ENCODE measurements around the gene MRPL22. TPM values are rescaled to one million over a fixed set of nuclear protein-coding genes. Genes with fewer than 3 reads are reported as not detected.

Gene MRPL22
- polyA plus RNA-seq = 193 and 209 TPM in 2 replicates

DNA sequence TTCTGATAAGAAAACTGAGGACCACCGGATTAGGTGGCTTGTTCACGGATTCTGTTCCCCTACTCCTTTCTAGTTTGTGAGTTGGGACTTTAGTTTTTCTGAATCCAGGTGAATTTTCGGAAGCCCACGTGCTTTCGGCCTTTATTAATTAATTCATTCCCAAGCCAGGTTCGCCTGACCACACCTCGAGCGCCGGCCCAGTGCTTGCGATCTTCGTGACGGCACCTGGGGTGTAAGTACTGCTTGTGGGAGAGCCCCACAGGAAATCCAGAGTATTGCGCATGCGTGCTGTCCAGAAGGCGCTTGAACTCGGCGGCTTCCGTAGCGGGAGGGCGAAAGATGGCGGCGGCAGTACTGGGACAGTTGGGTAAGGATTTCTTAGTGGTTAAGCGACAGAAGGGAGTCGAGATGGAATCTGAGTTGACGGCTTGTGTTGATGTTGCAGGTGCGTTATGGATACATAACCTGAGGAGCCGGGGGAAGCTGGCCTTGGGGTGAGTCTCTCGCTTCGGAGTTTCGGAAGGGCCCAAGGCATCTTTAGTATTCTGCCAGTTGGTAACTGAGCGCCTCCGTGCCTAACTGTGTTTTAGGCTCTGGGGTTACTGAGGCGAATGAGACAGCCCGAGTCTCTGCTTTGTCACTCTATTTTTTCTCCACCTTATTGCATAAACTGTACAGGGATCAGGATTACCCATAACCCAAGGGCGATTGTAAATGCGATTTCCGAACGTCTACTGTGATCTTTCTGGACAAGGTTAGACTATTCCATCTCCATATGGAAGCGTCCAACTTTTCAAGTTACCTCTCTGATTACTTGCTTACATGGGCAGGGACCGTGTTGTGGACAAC is at the start of gene MRPL22:
TSS of gene MRPL22 (plus strand) at position 302 of the 849 bp plus-strand sequence. CDS start at position 340, 38 bp downstream.

DNA sequence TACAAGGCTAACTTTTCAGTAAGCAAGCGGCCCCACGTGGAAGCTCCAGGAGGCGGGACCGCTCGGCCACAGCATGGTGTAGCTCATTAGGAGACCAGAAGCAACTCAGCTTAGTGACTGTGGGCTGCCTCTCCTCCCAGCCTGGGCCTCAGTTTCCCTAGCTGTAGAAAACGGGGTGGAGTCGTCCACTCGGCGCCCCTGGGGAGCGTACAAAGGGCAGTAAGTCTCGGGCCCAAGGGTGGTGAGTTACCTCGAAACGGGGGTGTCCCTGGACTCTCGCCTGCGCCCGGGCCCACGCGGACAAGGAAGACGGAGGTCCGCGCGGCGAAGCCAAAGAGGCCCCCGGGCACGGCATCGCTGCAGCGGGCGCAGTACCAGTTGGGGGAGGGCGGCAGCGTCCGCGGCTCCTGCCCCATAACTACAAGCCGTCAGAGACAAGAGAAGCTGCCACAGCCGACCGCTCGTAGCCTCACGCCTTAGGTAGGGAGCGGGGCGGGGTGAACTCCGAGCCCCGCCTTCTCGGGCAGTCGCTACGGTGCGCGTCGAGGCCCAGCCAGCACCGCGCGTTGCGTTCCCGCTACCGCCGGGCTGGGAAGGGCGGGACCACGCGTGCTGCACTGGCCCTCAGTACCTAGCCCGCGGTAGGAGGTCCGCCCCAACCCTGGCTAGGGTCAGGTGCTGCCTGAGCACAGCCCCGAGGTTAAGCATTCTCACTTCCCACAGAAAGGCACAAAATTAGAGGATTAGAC is 3.0 kb upstream of the MRPL22 start, which contains the start of gene GEMIN5:
TSS of gene GEMIN5 (minus strand) at position 494 of the 749 bp plus-strand sequence. CDS start at position 416, 78 bp downstream.

DNA sequence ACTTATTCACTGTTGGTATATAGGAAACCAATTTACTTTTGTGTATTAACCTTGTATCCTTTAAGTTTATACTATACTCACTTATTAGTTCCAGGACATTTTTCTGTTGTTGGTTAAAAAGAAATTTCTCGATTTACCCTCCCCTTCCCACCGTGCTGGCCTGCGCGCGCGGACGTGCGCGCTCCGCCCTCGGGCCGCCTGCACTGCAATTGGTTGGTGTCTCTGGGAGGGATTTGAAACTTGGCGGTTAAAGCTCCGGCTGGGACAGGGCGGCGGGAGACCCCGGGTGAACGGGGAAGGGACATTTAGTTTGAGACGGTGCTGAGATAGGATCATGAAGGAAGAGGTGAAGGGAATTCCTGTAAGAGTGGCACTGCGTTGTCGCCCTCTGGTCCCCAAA is 72.7 kb downstream of the MRPL22 start, which contains the start of gene KIF4B:
TSS of gene KIF4B (plus strand) at position 230 of the 400 bp plus-strand sequence. CDS start at position 335, 105 bp downstream.

Other genes with a start within 250 kb of the MRPL22 start
- 82.2 and 83.0 TPM in 2 replicates for gene LARP1, start 185.7 kb upstream of the MRPL22 start, polyA plus RNA-seq
- gene FAXDC2, start 90.5 kb upstream of the MRPL22 start, polyA plus RNA-seq = 13.5 and 19.6 TPM in 2 replicates
- 21.7 and 26.4 TPM in 2 replicates for gene CNOT8, start 82.4 kb upstream of the MRPL22 start, polyA plus RNA-seq
- gene GEMIN5, start 2.9 kb upstream of the MRPL22 start, polyA plus RNA-seq = 3.0 and 3.7 TPM in 2 replicates
- 0.10 and 0.85 TPM in 2 replicates for gene KIF4B, start 72.7 kb downstream of the MRPL22 start, polyA plus RNA-seq

All from Purkinje cell (primary cell).